ENCODE data around the gene AGXT2.
"Not testable (repeated sequence)": the region's sequence is repeated elsewhere in the genome, so short reads cannot be mapped to it uniquely, and the experiment has no call there.

The AGXT2 gene

GRCh38 chr5:35052838-35053237 is 5.1 kb upstream of the AGXT2 start:
- DNase-seq (ENCODE audit: low read depth in 2 of 2), result no peak

GRCh38 chr5:35050541-35051126 is 2.9 kb upstream of the AGXT2 start:
- DNase-seq (ENCODE audit: low read depth in 2 of 2), result no peak

- DNase-seq (ENCODE audit: low read depth in 2 of 2), result no peak
These were observed 1.2 kb upstream of the AGXT2 start for GRCh38 chr5:35048910-35049309.

DNA sequence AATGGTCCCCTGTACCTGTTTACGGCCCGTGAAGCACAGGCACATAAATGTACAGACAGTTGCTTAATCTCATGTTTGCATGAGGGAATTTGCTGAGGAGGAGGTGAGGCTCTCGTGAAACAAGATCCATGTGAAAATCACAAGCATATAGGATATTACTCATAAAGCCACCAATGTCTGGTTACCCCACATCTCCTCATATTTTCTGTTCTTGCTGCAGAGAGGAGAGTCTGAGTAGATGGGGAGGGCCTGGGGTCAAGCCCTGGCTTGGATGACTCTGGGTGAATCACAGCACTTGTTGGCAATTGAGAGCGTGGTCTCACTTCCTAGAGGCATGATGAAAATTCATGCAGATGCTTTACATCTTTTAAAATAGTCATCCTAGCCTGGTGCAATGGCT is 975 bp downstream of the AGXT2 start:
- no peak for DNase-seq (ENCODE audit: low read depth in 2 of 2)

DNA sequence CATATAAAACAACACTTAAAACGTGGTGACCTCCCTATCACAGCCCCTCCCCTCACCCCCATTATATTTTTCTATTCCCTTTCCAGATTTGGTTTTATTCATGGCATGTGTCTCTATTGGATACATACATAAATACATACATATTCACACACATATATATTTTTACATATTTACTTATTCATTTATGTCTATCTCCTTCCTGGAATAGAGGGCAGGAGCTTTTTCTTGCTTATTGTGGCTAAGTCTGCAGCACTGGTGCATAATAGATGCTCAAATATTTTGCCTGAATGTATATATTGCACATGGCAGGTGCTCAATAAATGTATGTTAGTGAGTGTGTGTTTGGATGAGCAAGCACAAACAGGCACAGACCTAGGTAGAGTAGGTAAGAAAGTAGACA is 2.5 kb downstream of the AGXT2 start:
- no peak for DNase-seq (ENCODE audit: low read depth in 2 of 2)

- DNase-seq (ENCODE audit: low read depth in 2 of 2), result no peak
These were observed 3.1 kb downstream of the AGXT2 start for GRCh38 chr5:35044649-35045048.

GRCh38 chr5:35042781-35043180 is 5.0 kb downstream of the AGXT2 start:
- DNase-seq (ENCODE audit: low read depth in 2 of 2), result no peak

GRCh38 chr5:35041261-35041660 is 6.5 kb downstream of the AGXT2 start:
- DNase-seq (ENCODE audit: low read depth in 2 of 2), result no peak

DNA sequence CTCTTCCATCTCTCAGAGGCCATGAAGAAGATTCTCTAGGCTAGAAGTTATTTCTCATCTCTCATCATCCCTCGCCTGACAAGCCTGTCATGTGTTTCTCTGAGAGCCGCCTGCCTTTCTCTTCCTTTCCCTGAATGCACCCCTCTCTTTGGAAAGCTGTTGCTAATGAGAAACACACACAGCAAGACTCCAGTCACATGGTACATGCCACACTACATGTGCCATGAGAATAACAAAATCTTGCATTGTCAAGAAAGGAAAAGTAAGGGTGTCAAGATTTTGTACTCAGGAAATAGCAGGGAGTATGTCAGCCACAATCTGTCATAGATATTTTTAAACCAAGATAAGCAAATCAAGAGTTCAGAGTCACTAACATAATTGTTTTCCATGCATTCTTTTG is 8.9 kb downstream of the AGXT2 start:
- no peak for DNase-seq (ENCODE audit: low read depth in 2 of 2)

DNA sequence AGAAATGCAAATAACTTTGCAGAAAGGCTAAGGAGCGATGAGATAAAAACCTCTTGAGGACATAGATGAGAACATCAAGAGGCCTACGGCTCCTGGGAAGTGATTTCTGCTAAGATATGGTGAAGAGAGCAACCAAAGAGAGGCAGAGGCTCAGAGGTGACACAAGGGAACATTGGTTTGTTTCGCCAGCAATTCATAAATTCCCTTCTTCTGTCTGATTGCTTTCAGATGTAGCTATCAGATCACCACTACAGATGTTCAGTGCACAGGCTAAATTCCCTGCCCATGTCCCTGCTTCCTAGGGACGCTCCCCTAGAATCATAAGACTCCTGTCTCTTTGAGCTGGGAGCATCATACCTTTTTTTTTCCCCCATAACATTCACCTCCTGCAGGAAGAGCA is 11.2 kb downstream of the AGXT2 start:
- no peak for DNase-seq (ENCODE audit: low read depth in 2 of 2)

DNA sequence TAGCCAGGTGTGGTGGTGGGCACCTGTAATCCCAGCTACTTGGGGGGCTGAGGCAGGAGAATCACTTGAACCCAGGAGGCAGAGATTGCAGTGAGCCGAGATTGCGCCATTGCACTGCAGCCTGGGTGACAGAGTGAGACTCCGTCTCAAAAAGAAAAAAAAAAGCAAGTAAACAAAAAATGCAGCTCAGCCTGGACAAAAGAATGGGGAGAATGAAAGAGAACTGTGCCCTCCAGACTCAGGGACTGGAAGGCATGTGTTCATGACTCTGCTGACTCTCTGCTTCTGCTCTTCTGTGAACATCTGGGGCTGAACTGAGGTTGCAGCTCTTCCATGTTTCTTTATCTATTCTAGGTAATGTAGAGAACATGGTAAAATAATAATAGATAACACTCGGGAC is 11.8 kb downstream of the AGXT2 start:
- DNase-seq (ENCODE audit: low read depth in 2 of 2), result not testable (repeated sequence)

GRCh38 chr5:35035271-35035670 is 12.5 kb downstream of the AGXT2 start:
- no peak for DNase-seq (ENCODE audit: low read depth in 2 of 2)

DNA sequence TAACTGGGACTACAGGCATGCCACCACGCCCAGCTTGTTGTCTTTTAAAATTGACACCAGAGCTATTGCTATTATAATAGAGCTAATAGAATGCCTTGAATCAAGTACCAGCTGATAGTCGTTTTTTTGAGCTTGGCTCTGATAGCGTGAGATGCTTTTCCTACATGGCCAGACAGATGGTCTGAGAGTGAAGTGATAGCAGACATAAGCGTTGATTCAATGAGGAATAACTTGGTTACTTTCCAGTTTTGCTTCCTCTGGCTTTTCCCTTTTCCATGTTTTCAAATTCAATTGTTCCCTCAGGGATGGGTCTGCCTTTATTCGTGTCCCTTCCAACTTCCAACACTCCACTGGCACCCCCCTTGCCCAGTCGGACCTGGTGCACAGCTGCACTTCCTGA is 15.4 kb downstream of the AGXT2 start:
- no peak for DNase-seq (ENCODE audit: low read depth in 2 of 2)

DNA sequence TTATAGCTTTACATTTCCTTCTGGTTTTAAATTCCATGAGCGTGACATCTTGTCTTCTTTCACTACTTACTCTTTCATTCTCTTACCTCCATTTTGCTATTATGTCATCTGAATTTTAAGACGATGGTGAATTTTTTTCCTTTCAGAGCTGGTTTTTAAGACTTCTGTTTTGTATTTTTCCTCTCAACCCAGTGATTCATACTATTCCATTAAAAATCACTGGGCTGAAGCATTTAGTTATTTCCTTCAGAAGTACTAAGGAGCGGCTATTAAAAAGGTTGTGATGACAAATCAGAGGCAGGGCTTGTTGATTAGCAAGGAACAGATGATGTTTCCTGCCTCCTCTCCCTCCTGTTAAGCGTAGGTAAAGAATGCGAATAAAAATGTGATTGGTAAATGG is 16.5 kb downstream of the AGXT2 start:
- no peak for DNase-seq (ENCODE audit: low read depth in 2 of 2)

DNA sequence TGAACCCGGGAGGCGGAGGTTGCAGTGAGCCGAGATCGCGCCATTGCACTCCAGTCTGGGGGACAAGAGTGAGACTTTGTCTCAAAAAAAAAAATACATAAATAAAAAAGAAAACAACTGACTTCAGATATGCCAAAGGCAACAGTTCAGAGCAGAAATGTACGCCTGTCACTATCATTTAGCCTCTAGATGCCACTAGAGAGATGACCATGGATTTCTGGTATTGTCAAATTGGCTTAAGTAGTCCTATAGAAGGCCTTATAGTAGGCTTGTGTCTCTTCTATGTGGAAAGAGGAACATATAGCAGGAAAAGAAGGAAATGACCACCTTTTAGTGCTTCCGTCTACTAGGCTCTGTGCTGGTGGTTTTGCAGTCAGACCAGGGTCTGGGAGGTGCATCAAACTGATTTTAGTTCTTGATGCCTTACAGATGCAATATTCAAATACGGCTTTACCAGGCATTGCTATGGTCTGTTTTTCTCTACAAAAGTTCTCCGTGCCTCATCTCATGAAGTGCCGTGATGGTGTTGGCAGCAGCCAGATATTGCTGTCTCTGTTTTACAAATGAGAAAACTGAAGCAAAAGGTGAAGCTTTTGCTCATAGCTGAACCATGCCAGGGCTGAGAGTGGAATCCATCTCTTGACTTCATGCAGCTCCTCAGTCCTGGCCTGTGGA is 17.2 kb downstream of the AGXT2 start:
- DNase-seq (ENCODE audit: low read depth in 2 of 2), result no peak

GRCh38 chr5:35029333-35029732 is 18.4 kb downstream of the AGXT2 start:
- no peak for DNase-seq (ENCODE audit: low read depth in 2 of 2)

GRCh38 chr5:35026941-35027340 is 20.8 kb downstream of the AGXT2 start:
- no peak for DNase-seq (ENCODE audit: low read depth in 2 of 2)

DNA sequence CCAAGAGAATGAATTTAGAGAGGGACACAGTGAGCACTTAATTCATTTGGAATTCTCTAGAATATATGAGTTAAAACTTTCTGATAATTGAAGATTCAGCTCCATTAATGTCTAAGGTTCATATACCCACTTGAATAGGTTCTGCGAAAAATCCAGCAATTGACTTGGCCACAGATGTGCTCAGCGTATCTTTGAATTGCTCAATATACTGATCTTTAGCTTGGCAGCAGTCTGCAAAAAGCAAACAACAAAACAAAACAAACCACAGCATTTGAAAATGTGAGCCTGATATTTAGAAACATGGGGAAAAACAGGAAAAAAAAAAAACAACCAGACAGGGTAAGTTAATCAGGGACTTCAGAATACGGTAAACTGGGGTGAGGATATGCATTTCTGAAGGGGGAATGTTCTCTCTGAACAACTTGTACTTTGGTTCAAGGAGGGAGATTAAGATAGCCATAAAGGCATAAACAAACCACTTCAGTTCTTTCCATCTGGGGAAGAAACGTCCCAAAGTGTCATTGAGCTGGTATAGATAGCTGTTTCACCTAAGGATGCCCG is 21.4 kb downstream of the AGXT2 start:
- no peak for DNase-seq (ENCODE audit: low read depth in 2 of 2)

DNA sequence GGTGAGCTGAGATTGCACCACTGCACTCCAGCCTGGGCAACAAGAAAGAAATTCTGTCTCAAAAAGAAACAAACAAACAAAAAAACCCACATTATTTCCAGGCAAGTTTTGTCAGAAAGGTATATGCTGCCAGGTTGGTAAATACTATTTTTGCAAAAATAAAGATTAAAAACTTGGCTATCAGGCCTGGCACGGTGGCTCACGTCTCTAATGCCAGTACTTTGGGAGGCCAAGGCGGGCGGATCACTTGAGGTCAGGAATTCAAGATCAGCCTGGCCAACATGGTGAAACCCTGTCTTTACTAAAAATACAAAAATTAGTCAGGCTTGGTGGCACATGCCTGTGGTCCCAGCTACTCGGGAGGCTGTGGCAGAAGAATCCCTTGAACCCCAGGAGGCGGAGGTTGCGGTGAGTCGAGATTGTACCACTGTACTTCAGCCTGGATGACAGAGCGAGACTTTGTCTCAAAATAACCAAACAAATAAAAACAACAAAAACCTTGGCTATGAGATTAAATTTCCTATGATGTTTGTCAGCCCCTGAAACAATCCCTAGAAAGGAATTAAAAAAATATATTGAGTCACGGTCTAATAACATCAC is 22.7 kb downstream of the AGXT2 start:
- no peak for DNase-seq (ENCODE audit: low read depth in 2 of 2)

GRCh38 chr5:35023391-35024178 is 24.2 kb downstream of the AGXT2 start:
- DNase-seq (ENCODE audit: low read depth in 2 of 2), result no peak

GRCh38 chr5:35016174-35017051 is 31.3 kb downstream of the AGXT2 start:
- no peak for DNase-seq (ENCODE audit: low read depth in 2 of 2)
